Measurements from ENCODE around the gene AVPR2.

Gene AVPR2

GRCh38 chrX:153932220-153932915 is 27.9 kb downstream of the AVPR2 start:
- Histone ChIP-seq H3K27me3 (no peaks in the 10 kb centered on the region), H3K4me3 (ENCODE audit: low read depth in 1 of 2, low read length in 1 of 2) (no peak overlapping the region), H3K9me3 (no peaks in the 10 kb centered on the region), H3K4me1 (ENCODE audit: control insufficient read depth in 1 of 2, insufficient read depth in 1 of 2, low read depth in 1 of 2, low read length in 1 of 2) (peaks cover 24 to 36% of the 10 kb centered on the region in 2 experiments), H3K27ac (no peak overlapping the region), H3K36me3 (peaks cover 18% of the 10 kb centered on the region)
- TF ChIP-seq CTCF (IDR thresholded peaks at IDR 0.05), result no peak

- Histone ChIP-seq H3K27ac (peak overlapping the region; percentile 78), H3K4me3 (ENCODE audit: low read depth in 1 of 2, low read length in 1 of 2) (peak overlapping the region; percentile 61 to 69), H3K4me1 (ENCODE audit: control insufficient read depth in 1 of 2, insufficient read depth in 1 of 2, low read depth in 1 of 2, low read length in 1 of 2) (peaks cover 20 to 27% of the 10 kb centered on the region in 2 experiments), H3K27me3 (no peaks in the 10 kb centered on the region), H3K36me3 (peaks cover 18% of the 10 kb centered on the region), H3K9me3 (no peaks in the 10 kb centered on the region)
- TF ChIP-seq CTCF (IDR thresholded peaks at IDR 0.05), result no peak
These were observed 29.3 kb downstream of the AVPR2 start for GRCh38 chrX:153933748-153934147.

GRCh38 chrX:153934148-153934761 is 29.8 kb downstream of the AVPR2 start:
- H3K36me3 ChIP-seq, result peaks cover 22% of the 10 kb centered on the region
- H3K27me3 ChIP-seq, result no peaks in the 10 kb centered on the region
- H3K9me3 ChIP-seq, result no peaks in the 10 kb centered on the region
- peak overlapping the region; percentile 78 for H3K27ac ChIP-seq
- peaks cover 15 to 22% of the 10 kb centered on the region in 2 experiments for H3K4me1 ChIP-seq (ENCODE audit: control insufficient read depth in 1 of 2, insufficient read depth in 1 of 2, low read depth in 1 of 2, low read length in 1 of 2)
- H3K4me3 ChIP-seq (ENCODE audit: low read depth in 1 of 2, low read length in 1 of 2), result peak overlapping the region; percentile 61 to 69
- no peak for TF ChIP-seq CTCF (IDR thresholded peaks at IDR 0.05)

GRCh38 chrX:153934762-153935325 is 30.4 kb downstream of the AVPR2 start, which contains the start of gene NAA10:
NAA10 (minus strand) TSS chrX:153935037; CDS start chrX:153934904, 133 bp downstream.
- Histone ChIP-seq H3K4me1 (ENCODE audit: control insufficient read depth in 1 of 2, insufficient read depth in 1 of 2, low read depth in 1 of 2, low read length in 1 of 2) (peaks cover 10 to 16% of the 10 kb centered on the region in 2 experiments), H3K27me3 (no peaks in the 10 kb centered on the region), H3K9me3 (no peaks in the 10 kb centered on the region), H3K4me3 (ENCODE audit: low read depth in 1 of 2, low read length in 1 of 2) (peak within 1 kb of the TSS; percentile 61 to 69), H3K27ac (peak within 1 kb of the TSS; percentile 78), H3K36me3 (peaks cover 27% of the 10 kb centered on the region)
- peak; percentile 15 for TF ChIP-seq CTCF (IDR thresholded peaks at IDR 0.05)

- H3K27me3 ChIP-seq, result no peaks in the 10 kb centered on the region
- H3K27ac ChIP-seq, result peak overlapping the region; percentile 78
- peak overlapping the region; percentile 38 to 60 for H3K4me3 ChIP-seq (ENCODE audit: low read depth in 1 of 2, low read length in 1 of 2)
- peaks cover 28% of the 10 kb centered on the region for H3K36me3 ChIP-seq
- H3K9me3 ChIP-seq, result no peaks in the 10 kb centered on the region
- peaks cover 10 to 14% of the 10 kb centered on the region in 2 experiments for H3K4me1 ChIP-seq (ENCODE audit: control insufficient read depth in 1 of 2, insufficient read depth in 1 of 2, low read depth in 1 of 2, low read length in 1 of 2)
- no peak for TF ChIP-seq CTCF (IDR thresholded peaks at IDR 0.05)
These were observed 30.9 kb downstream of the AVPR2 start for GRCh38 chrX:153935326-153935851.
